ENCODE data around the gene FAHD1.

The FAHD1 gene

GRCh38 chr16:1800701-1801100, 26.3 kb upstream of the FAHD1 start:
- Histone ChIP-seq H3K36me3 (ENCODE audit: low read depth) (no peaks in the 10 kb centered on the region), H3K9me3 (ENCODE audit: severe bottlenecking) (peaks cover 8% of the 10 kb centered on the region), H3K27ac (ENCODE audit: poor library complexity, severe bottlenecking) (no peak overlapping the region), H3K4me3 (ENCODE audit: severe bottlenecking) (no peak overlapping the region), H3K27me3 (ENCODE audit: insufficient read depth, poor library complexity, severe bottlenecking) (no peaks in the 10 kb centered on the region), H3K4me1 (ENCODE audit: insufficient read depth, poor library complexity, severe bottlenecking) (no peaks in the 10 kb centered on the region)
- no peak for DNase-seq (ENCODE audit: low spot score)
- no peak for TF ChIP-seq CTCF (IDR thresholded peaks at IDR 0.05; ENCODE audit: poor library complexity, severe bottlenecking)
- ATAC-seq (ENCODE audit: low read depth), result no peak

GRCh38 chr16:1807626-1808025, 19.4 kb upstream of the FAHD1 start:
- no peak overlapping the region for H3K27ac ChIP-seq (ENCODE audit: poor library complexity, severe bottlenecking)
- H3K4me1 ChIP-seq (ENCODE audit: insufficient read depth, poor library complexity, severe bottlenecking), result no peaks in the 10 kb centered on the region
- H3K36me3 ChIP-seq (ENCODE audit: low read depth), result peaks cover 39% of the 10 kb centered on the region
- DNase-seq (ENCODE audit: low spot score) (no peak), ATAC-seq (ENCODE audit: low read depth) (no peak)
- no peak for TF ChIP-seq CTCF (IDR thresholded peaks at IDR 0.05; ENCODE audit: poor library complexity, severe bottlenecking)
- H3K27me3 ChIP-seq (ENCODE audit: insufficient read depth, poor library complexity, severe bottlenecking), result no peaks in the 10 kb centered on the region
- H3K4me3 ChIP-seq (ENCODE audit: severe bottlenecking), result no peak overlapping the region
- no peaks in the 10 kb centered on the region for H3K9me3 ChIP-seq (ENCODE audit: severe bottlenecking)

- ATAC-seq (ENCODE audit: low read depth), result no peak
- Histone ChIP-seq H3K4me3 (ENCODE audit: severe bottlenecking) (no peak overlapping the region), H3K4me1 (ENCODE audit: insufficient read depth, poor library complexity, severe bottlenecking) (no peaks in the 10 kb centered on the region), H3K27ac (ENCODE audit: poor library complexity, severe bottlenecking) (no peak overlapping the region), H3K36me3 (ENCODE audit: low read depth) (peaks cover 41% of the 10 kb centered on the region), H3K27me3 (ENCODE audit: insufficient read depth, poor library complexity, severe bottlenecking) (no peaks in the 10 kb centered on the region), H3K9me3 (ENCODE audit: severe bottlenecking) (no peaks in the 10 kb centered on the region)
- no peak for TF ChIP-seq CTCF (IDR thresholded peaks at IDR 0.05; ENCODE audit: poor library complexity, severe bottlenecking)
- DNase-seq (ENCODE audit: low spot score), result no peak
Measured at GRCh38 chr16:1808691-1809090, 18.3 kb upstream of the FAHD1 start.

- DNase-seq (ENCODE audit: low spot score), result no peak
- no peak for TF ChIP-seq CTCF (IDR thresholded peaks at IDR 0.05; ENCODE audit: poor library complexity, severe bottlenecking)
- H3K27me3 ChIP-seq (ENCODE audit: insufficient read depth, poor library complexity, severe bottlenecking), result no peaks in the 10 kb centered on the region
- no peak overlapping the region for H3K27ac ChIP-seq (ENCODE audit: poor library complexity, severe bottlenecking)
- ATAC-seq (ENCODE audit: low read depth), result no peak
- no peaks in the 10 kb centered on the region for H3K4me1 ChIP-seq (ENCODE audit: insufficient read depth, poor library complexity, severe bottlenecking)
- H3K4me3 ChIP-seq (ENCODE audit: severe bottlenecking), result no peak overlapping the region
- H3K36me3 ChIP-seq (ENCODE audit: low read depth), result peaks cover 41% of the 10 kb centered on the region
- no peaks in the 10 kb centered on the region for H3K9me3 ChIP-seq (ENCODE audit: severe bottlenecking)
Measured at GRCh38 chr16:1809281-1809801, 17.7 kb upstream of the FAHD1 start.

GRCh38 chr16:1810106-1810505, 16.9 kb upstream of the FAHD1 start:
- Histone ChIP-seq H3K27me3 (ENCODE audit: insufficient read depth, poor library complexity, severe bottlenecking) (no peaks in the 10 kb centered on the region), H3K9me3 (ENCODE audit: severe bottlenecking) (no peaks in the 10 kb centered on the region), H3K27ac (ENCODE audit: poor library complexity, severe bottlenecking) (no peak overlapping the region), H3K36me3 (ENCODE audit: low read depth) (peaks cover 43% of the 10 kb centered on the region), H3K4me1 (ENCODE audit: insufficient read depth, poor library complexity, severe bottlenecking) (no peaks in the 10 kb centered on the region), H3K4me3 (ENCODE audit: severe bottlenecking) (no peak overlapping the region)
- DNase-seq (ENCODE audit: low spot score), result no peak
- TF ChIP-seq CTCF (IDR thresholded peaks at IDR 0.05; ENCODE audit: poor library complexity, severe bottlenecking), result no peak
- ATAC-seq (ENCODE audit: low read depth), result no peak

All from RWPE2 (cell line).